Heart right ventricle (tissue), 16 donors: ENCODE measurements around the gene VGLL3. TPM values are rescaled to one million over a fixed set of nuclear protein-coding genes. Genes with fewer than 3 reads are reported as not detected.

ENCODE experiments used
- ATAC-seq, 8 donors: fragments of 200-7000 bp; cut with Tn5 transposase; one replicate each; pipeline ENCODE4 v1.9.1; 2020; ENCODE audit warnings: mild to moderate bottlenecking in 8 of 8, moderate library complexity in 8 of 8, moderate number of reproducible peaks in 1 of 8
- DNase-seq, 2 donors: peaks; one replicate each; pipeline ENCODE4 v3.0.0-alpha.2; 2020
- H3K27ac ChIP-seq, 10 donors: fragments of 200-600 bp; sonication (generic) in 2 of 10; one replicate each; pipeline versions ENCODE4 v1.5.0 to v1.8.0; 2020 to 2022; ENCODE audit warnings: mild to moderate bottlenecking in 3 of 10
- H3K27me3 ChIP-seq, 7 donors: fragments of 200-600 bp; one replicate each; pipeline ENCODE4 v1.8.0; 2021 to 2022; ENCODE audit warnings: mild to moderate bottlenecking in 2 of 7
- H3K36me3 ChIP-seq, 9 donors: fragments of 200-600 bp; sonication (generic) in 1 of 9; one replicate each; pipeline versions ENCODE4 v1.5.0 to v1.8.0; 2020 to 2022; ENCODE audit warnings: mild to moderate bottlenecking in 2 of 9
- H3K4me1 ChIP-seq, 9 donors: fragments of 200-600 bp; sonication (generic) in 1 of 9; one replicate each; pipeline versions ENCODE4 v1.5.0 to v1.8.0; 2020 to 2022; ENCODE audit warnings: mild to moderate bottlenecking in 4 of 9
- H3K4me3 ChIP-seq, 10 donors: fragments of 200-600 bp; sonication (generic) in 2 of 10; one replicate each; pipeline versions ENCODE4 v1.5.0 to v1.8.0; 2020 to 2022; ENCODE audit warnings: mild to moderate bottlenecking in 7 of 10, moderate library complexity in 2 of 10
- H3K9me3 ChIP-seq, 11 donors: fragments of 200-600 bp in 10 of 11; sonication (generic) in 2 of 11; one replicate each; pipeline versions ENCODE4 v1.5.0 to v1.8.0; 2013 to 2022; ENCODE audit warnings: mild to moderate bottlenecking in 2 of 11, control low read depth in 1 of 11, moderate library complexity in 1 of 11
- CTCF ChIP-seq, 9 donors: fragments of 200-600 bp; sonication (generic) in 2 of 9; IDR thresholded peaks; one replicate each; pipeline versions ENCODE4 v1.5.0 to v1.8.0; 2021 to 2022; ENCODE audit warnings: antibody characterized with exemption in 9 of 9, mild to moderate bottlenecking in 5 of 9, moderate library complexity in 1 of 9
- WGBS, 2 donors: extraction: QIAGEN DNeasy Blood & Tissue Kit; methylation state at CpG; one replicate each; pipeline ENCODE4 v1.1.7; 2013; ENCODE audit warnings: inconsistent platforms in 1 of 2; 5-methylcytosine and 5-hydroxymethylcytosine counted together
- intact Hi-C, 10 donors: fragments of 100-400 bp; cut with DNase I; formaldehyde crosslinking; loops; one replicate each; pipeline versions ENCODE4 v1.11.1 to v1.14.2; 2022
- polyA plus RNA-seq, 2 donors: library from polyadenylated mRNA; stranded (reverse); fragments of 200-250 nt; gene quantifications; one replicate each; pipeline ENCODE4 v1.2.3, GENCODE V29; 2013
- total RNA-seq, 10 donors: library from RNA; stranded (reverse); fragmentation: NEBNext Ultra II Directional in 3 of 10; extraction: Animal tissue kit (Norgen Biotek cat#: 25700) in 3 of 10; gene quantifications; one replicate each; pipeline versions ENCODE4 v1.2.1 to v1.2.4, GENCODE V29; 2021 to 2023
- donor health status: Arrhythmogenic right ventricular cardiomyopathy.
- donor health status: ischemic (EF 13 %, LVEDD 7.1; RV severe dilation, severe dysfunction).
- donor health status: healthy with polysubstance abuse.
- donor health status: DM: no; HTN: yes; CAD: no.
- donor health status: DM: no; HTN: no; CAD: no.
- donor health status: ischemic (EF 25% LVEDD 6.9; RV normal size, moderate dysfunction).
- donor health status: ischemic (EF 25% LVEDD 5.7; RV mildly dilated, moderate dysfunction).
- donor health status: healthy.
- donor health status: DM: yes; HTN: yes; CAD: no.
- donor health status: Ischemic cardiomyopathy.
- donor health status: ischemic (EF 35%, LVEDD 5.7; RV mildly dilated, moderate dysfunction).
- donor health status: nonischemic (EF 11% LVEDD 7.7; RV severe dilation, severe dysfunction).
- donor health status: DM: yes; HTN: yes; CAD: no.
- donor health status: PGD.
- donor health status: ischemic (EF 29% LVEDD 5.4; RV normal size, mild dysfunction).
- donor health status: nonischemic (EF 23%, LVEDD 6.1; RV moderate dilation, normal function).

Gene VGLL3
- total and polyA plus RNA-seq, 12 donors: 1.0 to 15.3 (median 3.6) TPM

- ATAC-seq (no peak), DNase-seq (no peak)
- H3K27ac ChIP-seq: no peak overlapping the region
- intact Hi-C loops: no loop called here
- WGBS, 2 donors: 69 to 75% methylated on average over 3 of the region's 3 CpGs
- no peaks in the 10 kb centered on the region for H3K4me1 ChIP-seq
- no peaks in the 10 kb centered on the region for H3K36me3 ChIP-seq
- H3K9me3 ChIP-seq: no peaks in the 10 kb centered on the region
- H3K4me3 ChIP-seq: no peak overlapping the region
- H3K27me3 ChIP-seq: no peaks in the 10 kb centered on the region
- TF ChIP-seq CTCF (IDR thresholded peaks at IDR 0.05): no peak
Measured at GRCh38 chr3:86930831-86931230, 60.1 kb downstream of the VGLL3 start.

GRCh38 chr3:86930181-86930580 lies 60.8 kb downstream of the VGLL3 start:
- ATAC-seq: no peak
- Histone ChIP-seq H3K4me1 (no peaks in the 10 kb centered on the region), H3K27me3 (no peaks in the 10 kb centered on the region), H3K27ac (no peak overlapping the region), H3K36me3 (no peaks in the 10 kb centered on the region), H3K4me3 (no peak overlapping the region), H3K9me3 (no peaks in the 10 kb centered on the region)
- intact Hi-C loops: no loop called here
- no peak for TF ChIP-seq CTCF (IDR thresholded peaks at IDR 0.05)
- DNase-seq: no peak
- WGBS, 2 donors: 31 to 46% methylated on average over 1 of the region's 1 CpG

GRCh38 chr3:86929046-86929445 lies 61.9 kb downstream of the VGLL3 start:
- ATAC-seq (no peak), DNase-seq (no peak)
- intact Hi-C loops: no loop called here
- no peaks in the 10 kb centered on the region for H3K27me3 ChIP-seq
- TF ChIP-seq CTCF (IDR thresholded peaks at IDR 0.05): no peak
- no peaks in the 10 kb centered on the region for H3K36me3 ChIP-seq
- H3K4me1 ChIP-seq: no peaks in the 10 kb centered on the region
- WGBS, 2 donors: 85 to 91% methylated on average over 7 of the region's 7 CpGs
- no peak overlapping the region for H3K27ac ChIP-seq
- no peaks in the 10 kb centered on the region for H3K9me3 ChIP-seq
- no peak overlapping the region for H3K4me3 ChIP-seq

- TF ChIP-seq CTCF (IDR thresholded peaks at IDR 0.05): no peak
- intact Hi-C loops: no loop called here
- ATAC-seq: peak in 5 of 8 donors; percentile 48 to 90 (median 69)
- 56 to 62% methylated on average over 3 of the region's 3 CpGs for WGBS, 2 donors
- no peak for DNase-seq
- H3K4me3 ChIP-seq: no peak overlapping the region
- H3K27ac ChIP-seq: peak overlapping the region in 1 of 10 donors; percentile 1
- H3K27me3 ChIP-seq: no peaks in the 10 kb centered on the region
- no peaks in the 10 kb centered on the region for H3K4me1 ChIP-seq
- no peaks in the 10 kb centered on the region for H3K36me3 ChIP-seq
- H3K9me3 ChIP-seq: no peaks in the 10 kb centered on the region
Measured at GRCh38 chr3:86923071-86923491, 67.9 kb downstream of the VGLL3 start.
